ENCODE results near the gene ALAS1.
"Not testable (repeated sequence)": the region's sequence is repeated elsewhere in the genome, so short reads cannot be mapped to it uniquely, and the experiment has no call there.

Gene ALAS1

GRCh38 chr3:52176951-52177700 is 20.8 kb upstream of the ALAS1 start:
- POLR2A ChIA-PET: interaction anchor here (0.8 kb wide), 1 partner anchor 22 kb away, joined by 5 read pairs; the partner anchor contains the start of gene POC1A
- CTCF ChIA-PET: interaction anchor here (0.6 kb wide), 1 partner anchor 162 kb away, joined by 5 read pairs; no protein-coding TSS in a partner anchor
- no peak for TF ChIP-seq FOXA1 (IDR thresholded peaks at IDR 0.05)
- no peak for TF ChIP-seq ARNT (IDR thresholded peaks at IDR 0.05)
- no peak for TF ChIP-seq SP1 (IDR thresholded peaks at IDR 0.05)
- TF ChIP-seq SUZ12 (IDR thresholded peaks at IDR 0.05): no peak
- TF ChIP-seq NFRKB (IDR thresholded peaks at IDR 0.05): no peak
- no peak for TF ChIP-seq BHLHE40 (IDR thresholded peaks at IDR 0.05; ENCODE audit: borderline replicate concordance)
- TF ChIP-seq FOXK2 (IDR thresholded peaks at IDR 0.05): no peak
- no peak for TF ChIP-seq TARDBP (IDR thresholded peaks at IDR 0.05)
- no peak for TF ChIP-seq ELF4 (IDR thresholded peaks at IDR 0.05)
- no peak for DNase-seq (ENCODE audit: extremely low spot score)

- DNase-seq (ENCODE audit: extremely low spot score): no peak
- TF ChIP-seq SP1 (IDR thresholded peaks at IDR 0.05): no peak
- ChIA-PET POLR2A (no interaction called here), CTCF (no interaction called here)
Measured at GRCh38 chr3:52177701-52178042, 20.3 kb upstream of the ALAS1 start.

DNA sequence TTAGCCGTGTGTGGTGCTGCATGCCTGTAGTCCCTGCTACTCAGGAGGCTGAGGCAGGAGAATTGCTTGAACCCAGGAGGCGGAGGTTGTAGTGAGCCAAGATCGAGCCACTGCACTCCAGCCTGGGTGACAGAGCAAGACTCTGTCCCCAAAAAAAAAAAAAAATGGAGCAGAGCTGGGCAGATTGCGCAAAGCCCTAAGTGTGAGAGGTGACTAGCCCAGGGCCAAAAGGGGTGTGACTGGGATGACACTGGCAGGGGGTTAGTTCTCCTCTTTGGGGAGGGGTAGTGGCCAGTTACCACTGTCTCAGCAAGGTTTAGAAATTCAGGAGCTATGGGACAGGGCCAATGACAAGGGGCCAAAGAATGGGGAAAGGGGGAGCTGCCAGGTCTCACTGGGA is 19.8 kb upstream of the ALAS1 start:
- CTCF ChIA-PET; DNase-seq (ENCODE audit: extremely low spot score): not testable (repeated sequence)
- POLR2A ChIA-PET: interaction anchor here (0.9 to 1.3 kb wide), 2 partner anchors 19 to 24 kb away, joined by 3 read pairs; partner anchors contain the start of gene POC1A

DNA sequence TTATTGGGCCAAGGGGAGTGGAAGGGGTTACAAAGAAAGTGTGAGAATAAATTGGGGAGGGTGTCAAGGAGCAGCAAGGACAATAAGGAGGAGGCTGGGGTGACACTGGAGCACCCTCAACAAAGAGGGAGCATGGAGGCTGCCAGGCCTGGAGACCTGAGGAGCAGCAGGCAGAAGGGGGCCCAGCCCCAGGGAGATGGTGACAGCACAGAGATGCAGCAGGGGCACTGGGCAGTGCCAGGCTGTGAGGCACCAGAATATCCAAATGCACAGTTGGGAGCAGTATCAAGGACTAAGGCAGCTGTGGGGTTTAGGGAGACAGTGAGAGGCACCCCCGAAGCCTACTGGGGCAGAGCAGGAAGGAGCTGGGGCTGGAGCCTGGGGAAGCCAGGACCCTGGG is 19.4 kb upstream of the ALAS1 start:
- TF ChIP-seq TARDBP (IDR thresholded peaks at IDR 0.05): no peak
- no peak for TF ChIP-seq HDGF (IDR thresholded peaks at IDR 0.05; ENCODE audit: borderline replicate concordance)
- TF ChIP-seq, protein P1, sequence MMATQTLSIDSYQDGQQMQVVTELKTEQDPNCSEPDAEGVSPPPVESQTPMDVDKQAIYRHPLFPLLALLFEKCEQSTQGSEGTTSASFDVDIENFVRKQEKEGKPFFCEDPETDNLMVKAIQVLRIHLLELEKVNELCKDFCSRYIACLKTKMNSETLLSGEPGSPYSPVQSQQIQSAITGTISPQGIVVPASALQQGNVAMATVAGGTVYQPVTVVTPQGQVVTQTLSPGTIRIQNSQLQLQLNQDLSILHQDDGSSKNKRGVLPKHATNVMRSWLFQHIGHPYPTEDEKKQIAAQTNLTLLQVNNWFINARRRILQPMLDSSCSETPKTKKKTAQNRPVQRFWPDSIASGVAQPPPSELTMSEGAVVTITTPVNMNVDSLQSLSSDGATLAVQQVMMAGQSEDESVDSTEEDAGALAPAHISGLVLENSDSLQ (IDR thresholded peaks at IDR 0.05): no peak
- no peak for TF ChIP-seq BHLHE40 (IDR thresholded peaks at IDR 0.05; ENCODE audit: borderline replicate concordance)
- no peak for TF ChIP-seq ZNF384 (IDR thresholded peaks at IDR 0.05)
- no peak for TF ChIP-seq L3MBTL2 (conservative IDR thresholded peaks at IDR 0.05)
- no peak for TF ChIP-seq SP1 (IDR thresholded peaks at IDR 0.05)
- TF ChIP-seq FOXM1 (IDR thresholded peaks at IDR 0.05; ENCODE audit: borderline replicate concordance): no peak
- TF ChIP-seq SUZ12 (IDR thresholded peaks at IDR 0.05): no peak
- TF ChIP-seq FOXK2 (IDR thresholded peaks at IDR 0.05): no peak
- TF ChIP-seq LEF1 (IDR thresholded peaks at IDR 0.05; ENCODE audit: borderline replicate concordance): no peak
- TF ChIP-seq ARNT (IDR thresholded peaks at IDR 0.05): no peak
- TF ChIP-seq FOXA1 (IDR thresholded peaks at IDR 0.05): no peak
- TF ChIP-seq ELF4 (IDR thresholded peaks at IDR 0.05): no peak
- no peak for TF ChIP-seq CTBP1 (IDR thresholded peaks at IDR 0.05; ENCODE audit: borderline replicate concordance)
- TF ChIP-seq NFRKB (IDR thresholded peaks at IDR 0.05): no peak
- no peak for DNase-seq (ENCODE audit: extremely low spot score)
- CTCF ChIA-PET: interaction anchor here (0.7 kb wide), 1 partner anchor 99 kb away, joined by 4 read pairs; no protein-coding TSS in a partner anchor
- POLR2A ChIA-PET: interaction anchor here (0.9 to 1.3 kb wide), 2 partner anchors 19 to 24 kb away, joined by 3 read pairs; partner anchors contain the start of gene POC1A

DNA sequence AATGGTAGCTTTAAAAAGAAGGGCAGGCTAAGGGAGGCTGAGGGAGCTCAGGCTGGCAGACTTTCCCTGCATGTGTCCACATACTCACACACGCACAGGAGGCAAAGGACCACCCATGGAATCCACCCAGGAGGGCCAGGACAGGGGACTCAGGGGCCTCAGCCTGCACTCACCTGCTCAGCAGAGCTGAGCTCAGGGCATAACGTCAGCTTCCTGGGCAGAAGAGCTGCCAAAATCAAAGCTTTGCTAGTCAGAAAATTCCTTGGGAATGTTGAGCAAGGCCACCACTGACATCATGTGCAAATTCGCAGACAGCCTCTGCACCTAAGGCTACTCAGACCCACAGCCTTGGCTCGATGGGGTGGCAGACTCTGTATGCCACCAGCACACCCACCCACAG is 16.4 kb upstream of the ALAS1 start:
- TF ChIP-seq ARNT (IDR thresholded peaks at IDR 0.05) (no peak), TARDBP (IDR thresholded peaks at IDR 0.05) (no peak), FOXM1 (IDR thresholded peaks at IDR 0.05; ENCODE audit: borderline replicate concordance) (no peak), NFRKB (IDR thresholded peaks at IDR 0.05) (no peak), FOXK2 (IDR thresholded peaks at IDR 0.05) (no peak), LEF1 (IDR thresholded peaks at IDR 0.05; ENCODE audit: borderline replicate concordance) (no peak), HDGF (IDR thresholded peaks at IDR 0.05; ENCODE audit: borderline replicate concordance) (no peak), CTBP1 (IDR thresholded peaks at IDR 0.05; ENCODE audit: borderline replicate concordance) (no peak), SP1 (IDR thresholded peaks at IDR 0.05) (no peak), ELF4 (IDR thresholded peaks at IDR 0.05) (no peak), L3MBTL2 (conservative IDR thresholded peaks at IDR 0.05) (no peak), SUZ12 (IDR thresholded peaks at IDR 0.05) (no peak), ZNF384 (IDR thresholded peaks at IDR 0.05) (no peak), BHLHE40 (IDR thresholded peaks at IDR 0.05; ENCODE audit: borderline replicate concordance) (no peak), FOXA1 (IDR thresholded peaks at IDR 0.05) (no peak)
- TF ChIP-seq, protein P1 (IDR thresholded peaks at IDR 0.05): no peak
- ChIA-PET CTCF (no interaction called here), POLR2A (interaction anchor here (0.7 to 1.3 kb wide), 3 partner anchors 16 to 97 kb away, joined by 3 to 4 read pairs (median 3); partner anchors contain the start of gene WDR82)
- DNase-seq (ENCODE audit: extremely low spot score): no peak

DNA sequence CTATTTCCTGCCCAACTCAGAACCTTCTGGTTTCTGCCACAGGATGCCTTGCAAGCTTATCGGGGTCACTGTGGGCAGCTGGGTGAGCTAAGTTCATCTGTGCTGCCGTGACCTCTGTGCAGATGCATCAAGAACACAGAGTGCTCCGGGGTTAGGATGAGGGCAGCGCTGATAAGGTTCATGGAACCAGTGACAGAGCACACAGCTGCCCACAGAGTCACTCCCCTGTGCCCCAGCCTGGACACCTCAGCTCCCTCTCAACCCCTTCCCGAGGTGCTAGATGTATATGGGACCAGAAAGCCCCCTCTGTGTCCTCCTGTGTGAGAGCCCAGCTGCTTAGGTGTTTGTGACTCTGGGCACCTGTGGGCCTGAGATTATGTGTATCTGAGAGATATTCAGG is 15.8 kb upstream of the ALAS1 start:
- TF ChIP-seq FOXK2 (IDR thresholded peaks at IDR 0.05) (no peak), SP1 (IDR thresholded peaks at IDR 0.05) (no peak), ELF4 (IDR thresholded peaks at IDR 0.05) (no peak), ZNF384 (IDR thresholded peaks at IDR 0.05) (no peak), HDGF (IDR thresholded peaks at IDR 0.05; ENCODE audit: borderline replicate concordance) (no peak), LEF1 (IDR thresholded peaks at IDR 0.05; ENCODE audit: borderline replicate concordance) (no peak), CTBP1 (IDR thresholded peaks at IDR 0.05; ENCODE audit: borderline replicate concordance) (no peak), NFRKB (IDR thresholded peaks at IDR 0.05) (no peak), SUZ12 (IDR thresholded peaks at IDR 0.05) (no peak), L3MBTL2 (conservative IDR thresholded peaks at IDR 0.05) (no peak)
- TF ChIP-seq, protein P1 (IDR thresholded peaks at IDR 0.05): no peak
- ChIA-PET CTCF (no interaction called here), POLR2A (interaction anchor here (0.7 kb wide), 1 partner anchor 15 kb away, joined by 4 read pairs; no protein-coding TSS in a partner anchor)
- DNase-seq (ENCODE audit: extremely low spot score): no peak
